HG02759 (cell line): ENCODE data around the gene SLC8A2.
A peak's percentile ranks its signal among the peaks of the same experiment; 100 is the strongest.
"Not testable (repeated sequence)": the region's sequence is repeated elsewhere in the genome, so short reads cannot be mapped to it uniquely, and the experiment has no call there.

ENCODE experiments used
- ATAC-seq: cut with Tn5 transposase; IDR thresholded peaks from one replicate; pipeline ENCODE4 v1.9.1; 2021; ENCODE audit warnings: mild to moderate bottlenecking, moderate library complexity; ENCODE audit not compliant: unreplicated experiment

SLC8A2 gene

GRCh38 chr19:47487551-47488515 is 16.1 kb upstream of the SLC8A2 start:
- ATAC-seq: no peak

GRCh38 chr19:47486900-47487299 is 15.2 kb upstream of the SLC8A2 start:
- ATAC-seq: no peak

- not testable (repeated sequence) for ATAC-seq
These were observed 14.5 kb upstream of the SLC8A2 start for GRCh38 chr19:47486220-47486619.

- ATAC-seq: no peak
These were observed 13.5 kb upstream of the SLC8A2 start for GRCh38 chr19:47485210-47485609.

GRCh38 chr19:47483800-47484690 is 12.4 kb upstream of the SLC8A2 start, which contains the start of gene KPTN:
Gene KPTN (minus strand): TSS chr19:47484219. CDS start chr19:47484160, 59 bp downstream.
- peak; percentile 80 for ATAC-seq

- no peak for ATAC-seq
These were observed 11.5 kb upstream of the SLC8A2 start for GRCh38 chr19:47483200-47483599.

GRCh38 chr19:47481460-47482052 is 9.9 kb upstream of the SLC8A2 start:
- ATAC-seq: no peak

- no peak for ATAC-seq
These were observed 9.0 kb upstream of the SLC8A2 start for GRCh38 chr19:47480658-47481057.

- ATAC-seq: no peak
These were observed 8.2 kb upstream of the SLC8A2 start for GRCh38 chr19:47479701-47480503.

GRCh38 chr19:47476438-47476972 is 4.8 kb upstream of the SLC8A2 start:
- no peak for ATAC-seq

- no peak for ATAC-seq
These were observed 3.8 kb upstream of the SLC8A2 start for GRCh38 chr19:47475465-47475864.

GRCh38 chr19:47473336-47473735 is 1.6 kb upstream of the SLC8A2 start:
- no peak for ATAC-seq

- ATAC-seq: no peak
These were observed 336 bp downstream of the SLC8A2 start for GRCh38 chr19:47471381-47471732.

GRCh38 chr19:47470447-47471195 is 1.1 kb downstream of the SLC8A2 start:
- no peak for ATAC-seq

GRCh38 chr19:47469719-47470118 is 2.0 kb downstream of the SLC8A2 start:
- ATAC-seq: no peak

- ATAC-seq: no peak
These were observed 2.4 kb downstream of the SLC8A2 start for GRCh38 chr19:47469363-47469700.

- ATAC-seq: no peak
These were observed 3.8 kb downstream of the SLC8A2 start for GRCh38 chr19:47467914-47468313.

GRCh38 chr19:47465957-47466356 is 5.7 kb downstream of the SLC8A2 start:
- ATAC-seq: no peak

GRCh38 chr19:47464675-47465419 is 6.8 kb downstream of the SLC8A2 start:
- ATAC-seq: no peak
